Mucosa of rectum (tissue), 2 donors: ENCODE measurements around the gene STEAP1.

Experiments
- H3K27ac ChIP-seq, 2 donors: one replicate each; pipeline ENCODE4 v1.7.0; 2013; ENCODE audit warnings: inconsistent platforms in 2 of 2, low read depth in 2 of 2, low read length in 2 of 2
- H3K27me3 ChIP-seq, 2 donors: one replicate each; pipeline ENCODE4 v1.7.0; 2013; ENCODE audit warnings: low read length in 2 of 2; ENCODE audit not compliant: control insufficient read depth in 2 of 2, insufficient read depth in 2 of 2
- H3K36me3 ChIP-seq, 2 donors: one replicate each; pipeline ENCODE4 v1.7.0; 2013; ENCODE audit warnings: low read length in 2 of 2; ENCODE audit not compliant: control insufficient read depth in 2 of 2, insufficient read depth in 2 of 2
- H3K4me1 ChIP-seq, 2 donors: one replicate each; pipeline ENCODE4 v1.7.0; 2013; ENCODE audit warnings: low read length in 2 of 2, mild to moderate bottlenecking in 1 of 2; ENCODE audit not compliant: control insufficient read depth in 2 of 2, insufficient read depth in 2 of 2
- H3K4me3 ChIP-seq, 2 donors: one replicate each; pipeline ENCODE4 v1.7.0; 2013; ENCODE audit warnings: low read length in 2 of 2
- H3K9ac ChIP-seq, 2 donors: one replicate each; pipeline ENCODE4 v1.7.0; 2013; ENCODE audit warnings: low read length in 2 of 2, low read depth in 1 of 2, mild to moderate bottlenecking in 1 of 2
- H3K9me3 ChIP-seq, 2 donors: one replicate each; pipeline ENCODE4 v1.7.0; 2013; ENCODE audit warnings: low read length in 2 of 2; ENCODE audit not compliant: control insufficient read depth in 2 of 2
- donor health status: healthy.
- donor health status: Normal muscosa, but diverticular disease.

Gene STEAP1

GRCh38 chr7:90187507-90188050, 33.3 kb downstream of the STEAP1 start:
- no peaks in the 10 kb centered on the region for H3K36me3 ChIP-seq
- H3K4me1 ChIP-seq, result peaks cover 3 to 6% of the 10 kb centered on the region in 2 donors
- no peaks in the 10 kb centered on the region for H3K27me3 ChIP-seq
- H3K27ac ChIP-seq, result no peak overlapping the region
- H3K4me3 ChIP-seq, result no peak overlapping the region
- no peaks in the 10 kb centered on the region for H3K9me3 ChIP-seq
- no peak overlapping the region for H3K9ac ChIP-seq

DNA sequence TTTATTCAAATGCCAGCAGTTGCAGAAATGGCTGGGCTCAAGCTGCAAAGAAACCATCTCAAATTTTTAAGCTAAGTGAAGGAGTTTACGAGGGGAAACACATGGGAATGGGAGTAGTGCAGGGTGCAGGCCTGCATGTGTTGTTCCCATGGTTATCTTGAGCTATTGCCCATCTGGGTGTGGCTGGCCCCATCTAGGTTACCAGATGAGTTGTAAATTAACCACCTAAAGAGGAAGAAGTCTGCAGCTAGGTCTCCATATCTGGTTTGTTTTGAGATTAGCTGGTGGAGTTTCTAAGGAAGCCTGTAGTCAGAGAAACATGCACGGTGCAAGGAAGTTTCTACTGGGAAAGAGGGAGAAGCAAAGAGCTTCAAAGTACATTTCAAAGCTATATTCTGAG, 34.0 kb downstream of the STEAP1 start:
- H3K4me1 ChIP-seq, result peaks cover 3 to 6% of the 10 kb centered on the region in 2 donors
- H3K4me3 ChIP-seq, result no peak overlapping the region
- no peaks in the 10 kb centered on the region for H3K36me3 ChIP-seq
- H3K9ac ChIP-seq, result no peak overlapping the region
- no peaks in the 10 kb centered on the region for H3K9me3 ChIP-seq
- H3K27me3 ChIP-seq, result no peaks in the 10 kb centered on the region
- peak overlapping the region in 1 of 2 donors; percentile 48 for H3K27ac ChIP-seq

GRCh38 chr7:90190995-90191394, 36.7 kb downstream of the STEAP1 start:
- no peak overlapping the region for H3K4me3 ChIP-seq
- no peaks in the 10 kb centered on the region for H3K9me3 ChIP-seq
- H3K9ac ChIP-seq, result no peak overlapping the region
- no peak overlapping the region for H3K27ac ChIP-seq
- no peaks in the 10 kb centered on the region for H3K36me3 ChIP-seq
- H3K4me1 ChIP-seq, result peaks cover 3 to 6% of the 10 kb centered on the region in 2 donors
- H3K27me3 ChIP-seq, result no peaks in the 10 kb centered on the region

GRCh38 chr7:90191648-90192047, 37.4 kb downstream of the STEAP1 start:
- no peak overlapping the region for H3K27ac ChIP-seq
- H3K9ac ChIP-seq, result no peak overlapping the region
- H3K9me3 ChIP-seq, result no peaks in the 10 kb centered on the region

DNA sequence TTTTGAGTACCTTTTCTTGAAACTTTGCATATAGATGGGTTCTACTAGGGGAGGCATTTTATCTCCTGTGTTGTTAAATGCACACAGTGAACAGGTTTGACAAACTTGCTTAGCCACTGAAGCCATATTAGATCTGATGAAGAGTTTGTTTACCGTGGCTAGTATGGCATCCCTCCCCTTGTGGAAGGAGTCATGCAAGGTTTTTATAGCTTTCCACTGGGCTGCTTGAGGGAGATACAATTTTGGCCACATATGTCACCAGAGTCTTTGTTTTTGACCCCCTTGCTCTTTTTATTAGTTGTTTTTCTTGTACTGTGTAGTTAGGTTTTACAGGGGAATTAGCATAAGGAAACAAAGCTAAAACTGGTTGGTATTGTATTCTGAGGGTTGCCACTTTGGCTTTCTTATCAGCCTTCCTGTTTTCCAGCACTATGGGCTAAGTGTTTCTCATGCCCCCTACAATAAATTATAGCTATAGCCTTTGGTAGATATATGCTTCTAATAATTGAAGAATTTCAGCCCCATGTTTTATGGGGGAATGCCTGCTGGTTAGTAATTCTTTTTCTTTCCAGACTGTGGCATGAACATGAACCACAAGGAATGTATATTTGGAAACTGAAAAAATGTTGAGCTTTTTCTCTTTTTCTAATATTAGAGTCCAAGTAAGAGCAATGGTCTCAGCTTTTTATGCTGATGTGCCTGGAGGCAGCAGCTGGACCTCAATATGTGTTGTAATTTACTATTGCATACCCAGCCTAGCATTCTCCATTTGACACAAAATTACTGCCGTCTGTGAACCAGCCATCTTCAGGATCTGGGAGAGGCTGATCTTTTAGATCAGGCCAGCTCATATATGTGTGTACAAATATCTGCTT, 38.8 kb downstream of the STEAP1 start:
- Histone ChIP-seq H3K4me3 (no peak overlapping the region), H3K9me3 (no peaks in the 10 kb centered on the region), H3K36me3 (no peaks in the 10 kb centered on the region), H3K27me3 (no peaks in the 10 kb centered on the region), H3K27ac (no peak overlapping the region), H3K9ac (no peak overlapping the region), H3K4me1 (peaks cover under 1 to 5% of the 10 kb centered on the region in 2 donors)

More at GRCh38 chr7:90191648-90192047, 37.4 kb downstream of the STEAP1 start:
- Histone ChIP-seq H3K36me3 (no peaks in the 10 kb centered on the region), H3K4me1 (peaks cover 3 to 6% of the 10 kb centered on the region in 2 donors), H3K27me3 (no peaks in the 10 kb centered on the region), H3K4me3 (no peak overlapping the region)

DNA sequence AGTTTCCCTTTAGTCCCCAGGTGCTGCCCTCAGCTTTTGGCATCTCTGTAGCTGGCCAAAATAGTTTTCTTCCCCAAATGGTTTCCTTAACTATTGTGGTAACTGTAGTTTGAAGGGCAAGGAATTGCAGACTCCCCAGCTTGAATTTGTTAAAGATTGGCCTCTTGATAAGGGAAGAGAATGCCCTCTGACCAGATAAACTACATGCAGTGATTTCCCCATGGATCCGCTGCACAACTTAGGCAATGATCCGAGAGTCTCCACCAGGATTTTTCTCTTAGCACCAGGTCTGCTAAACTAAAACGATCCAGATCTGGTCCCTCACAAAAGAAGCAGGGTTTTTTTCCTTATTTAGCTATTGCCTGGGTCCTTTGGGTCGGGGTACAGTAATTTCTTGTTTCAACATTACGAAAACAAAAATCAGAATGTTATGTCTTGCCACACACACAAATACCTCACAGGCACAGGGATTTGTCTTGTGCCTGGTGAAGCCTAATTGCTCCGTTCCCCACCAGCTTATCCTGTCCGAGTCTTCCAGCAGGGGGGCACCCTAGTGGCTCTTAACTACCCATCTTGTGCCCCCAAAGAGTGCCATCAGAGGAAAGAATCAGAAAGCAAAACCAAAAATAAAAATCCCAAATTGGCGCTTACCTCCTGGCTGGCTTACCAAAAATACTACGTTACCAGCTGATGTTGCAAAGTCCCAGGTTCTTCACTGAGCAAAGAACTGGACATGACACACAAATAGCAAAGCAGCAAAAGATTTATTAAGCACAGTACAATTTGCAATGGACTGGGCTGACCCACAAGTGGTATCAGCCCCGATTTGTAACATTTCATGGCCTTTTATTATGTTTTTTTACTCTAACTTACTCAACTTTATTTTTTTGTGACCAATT, 40.9 kb downstream of the STEAP1 start:
- H3K9ac ChIP-seq, result no peak overlapping the region
- no peak overlapping the region for H3K4me3 ChIP-seq
- no peak overlapping the region for H3K27ac ChIP-seq
- H3K27me3 ChIP-seq, result no peaks in the 10 kb centered on the region
- H3K4me1 ChIP-seq, result no peaks in the 10 kb centered on the region
- H3K9me3 ChIP-seq, result no peaks in the 10 kb centered on the region
- H3K36me3 ChIP-seq, result no peaks in the 10 kb centered on the region

- no peak overlapping the region for H3K27ac ChIP-seq
- no peaks in the 10 kb centered on the region for H3K36me3 ChIP-seq
- no peaks in the 10 kb centered on the region for H3K9me3 ChIP-seq
- no peak overlapping the region for H3K4me3 ChIP-seq
- H3K9ac ChIP-seq, result no peak overlapping the region
- no peaks in the 10 kb centered on the region for H3K27me3 ChIP-seq
- no peaks in the 10 kb centered on the region for H3K4me1 ChIP-seq
Observed at GRCh38 chr7:90201500-90202195, 47.4 kb downstream of the STEAP1 start.

DNA sequence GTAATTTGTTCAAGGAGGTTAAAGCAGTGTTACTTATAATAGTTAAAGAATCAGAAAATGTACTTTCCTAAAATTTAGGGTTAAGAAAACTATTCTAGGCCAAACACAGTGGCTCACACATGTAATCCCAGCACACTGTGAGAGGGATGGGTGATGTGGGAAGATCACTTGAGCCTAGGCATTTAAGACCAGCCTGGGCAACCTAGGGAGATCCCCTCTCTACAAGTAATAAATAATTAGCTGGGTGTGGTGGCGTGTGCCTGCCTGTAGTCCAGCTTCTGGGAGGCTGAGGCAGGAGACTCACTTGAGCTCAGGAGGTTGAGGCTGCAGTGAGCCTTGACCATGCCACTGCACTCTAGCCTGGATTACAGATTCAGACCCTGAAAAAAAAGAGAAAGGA, 53.7 kb downstream of the STEAP1 start:
- H3K9me3 ChIP-seq, result no peaks in the 10 kb centered on the region
- no peaks in the 10 kb centered on the region for H3K27me3 ChIP-seq
- peaks cover 1 to 5% of the 10 kb centered on the region in 2 donors for H3K4me1 ChIP-seq
- H3K4me3 ChIP-seq, result no peak overlapping the region
- no peaks in the 10 kb centered on the region for H3K36me3 ChIP-seq
- H3K27ac ChIP-seq, result no peak overlapping the region
- no peak overlapping the region for H3K9ac ChIP-seq

- H3K36me3 ChIP-seq, result no peaks in the 10 kb centered on the region
- H3K27me3 ChIP-seq, result no peaks in the 10 kb centered on the region
- H3K27ac ChIP-seq, result no peak overlapping the region
- peaks cover 3 to 5% of the 10 kb centered on the region in 2 donors for H3K4me1 ChIP-seq
- H3K9ac ChIP-seq, result no peak overlapping the region
- no peak overlapping the region for H3K4me3 ChIP-seq
- H3K9me3 ChIP-seq, result no peaks in the 10 kb centered on the region
Observed at GRCh38 chr7:90209776-90210175, 55.5 kb downstream of the STEAP1 start.
